CD4-positive, alpha-beta T cell treated with Interferon gamma for 1 hour (primary cell): ENCODE measurements around the gene METRNL.

Experiments
- DNase-seq: peaks from one replicate; pipeline ENCODE4 v3.0.0-alpha.2; 2020

Gene METRNL

GRCh38 chr17:83067718-83068261 lies 11.6 kb upstream of the METRNL start:
- DNase-seq = no peak

GRCh38 chr17:83068641-83069570 lies 10.5 kb upstream of the METRNL start:
- no peak for DNase-seq

DNA sequence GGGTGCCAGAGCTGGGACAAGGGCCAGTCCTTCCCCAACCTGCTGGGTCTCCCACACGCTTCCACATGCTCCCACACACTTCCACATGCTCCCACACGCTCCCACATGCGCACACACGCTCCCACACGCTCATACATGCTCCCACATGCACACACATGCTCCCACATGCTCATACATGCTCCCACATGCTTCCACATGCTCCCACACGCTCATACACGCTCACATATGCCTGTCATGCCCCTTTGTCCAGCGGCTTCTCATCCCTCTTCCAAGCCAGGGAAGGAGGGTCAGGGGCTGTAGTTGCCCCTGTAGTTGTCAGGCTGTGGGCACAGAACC lies 9.9 kb upstream of the METRNL start:
- DNase-seq = no peak

- no peak for DNase-seq
These were observed 9.3 kb upstream of the METRNL start for GRCh38 chr17:83069931-83070742.

- DNase-seq = no peak
These were observed 8.5 kb upstream of the METRNL start for GRCh38 chr17:83070800-83071341.

- DNase-seq = no peak
These were observed 8.0 kb upstream of the METRNL start for GRCh38 chr17:83071365-83071764.

- no peak for DNase-seq
These were observed 7.3 kb upstream of the METRNL start for GRCh38 chr17:83071966-83072562.

DNA sequence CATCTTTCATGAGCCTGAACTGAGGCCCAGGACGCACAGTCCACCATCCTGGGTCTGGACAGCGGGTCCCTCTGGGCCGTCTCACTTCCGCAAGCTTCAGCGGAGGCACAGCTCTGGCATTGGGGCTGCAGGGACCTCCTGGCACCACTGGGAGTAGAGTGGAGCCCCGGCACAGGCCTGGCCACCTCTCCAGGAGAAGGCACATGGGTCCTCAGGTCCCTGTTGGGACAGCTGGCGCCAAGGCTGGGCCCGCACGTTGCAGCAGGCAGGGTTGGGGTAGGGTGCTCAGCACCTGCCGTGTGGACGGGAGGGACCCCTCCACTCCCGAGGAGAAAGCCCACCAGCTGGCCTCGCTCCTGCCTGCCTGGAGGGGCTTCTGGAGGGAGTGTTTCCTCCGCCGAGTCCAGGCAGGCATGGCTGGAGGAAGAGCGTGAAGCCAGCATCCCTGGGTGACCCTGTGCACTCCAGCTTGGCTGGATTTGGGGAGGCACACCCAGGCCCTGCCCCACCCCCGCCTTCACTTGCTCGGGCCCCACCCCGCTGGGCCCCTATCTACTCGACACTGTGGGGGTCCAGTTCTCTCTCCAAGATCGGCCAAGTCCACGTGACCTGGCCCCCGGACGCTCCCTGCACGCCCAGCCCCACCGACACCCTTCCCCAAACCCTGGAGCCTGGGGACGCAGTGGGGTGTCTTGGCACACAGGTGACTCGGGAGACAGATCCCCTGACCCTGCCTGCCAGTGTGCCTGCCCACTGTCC lies 6.6 kb upstream of the METRNL start:
- no peak for DNase-seq

DNA sequence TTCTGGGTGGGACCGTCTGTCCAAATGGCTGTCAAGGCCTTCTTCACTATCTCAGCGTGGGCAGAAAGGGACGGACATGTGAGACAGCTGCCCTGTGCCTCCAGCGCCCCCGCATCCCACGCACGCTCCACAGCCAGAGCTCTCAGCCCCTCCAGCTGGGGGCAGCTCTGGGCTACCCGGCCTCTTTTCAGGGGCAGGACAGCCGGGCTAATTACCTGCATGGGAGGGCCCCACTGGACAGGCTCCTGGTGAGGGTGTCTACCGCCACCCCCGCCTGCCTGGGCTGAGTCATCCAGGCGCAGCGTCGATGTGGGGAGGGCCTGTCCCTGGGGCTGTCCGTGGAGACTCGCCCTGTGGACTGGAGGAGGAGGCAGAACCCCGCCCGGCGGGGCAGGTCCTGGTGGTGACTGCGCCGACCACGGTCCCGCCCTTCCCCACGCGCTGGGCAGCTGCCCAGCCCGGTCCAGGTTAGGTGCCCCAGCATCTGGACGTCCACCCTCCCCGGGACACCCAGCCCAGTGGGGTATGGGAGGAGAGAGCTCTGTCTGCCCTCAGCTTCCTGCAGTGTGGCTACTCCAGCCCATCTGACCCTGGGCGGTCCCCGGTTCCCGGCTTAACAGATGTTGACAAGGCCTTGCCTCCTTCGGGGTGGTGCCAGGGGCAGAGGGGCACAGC lies 5.9 kb upstream of the METRNL start:
- DNase-seq = peak; percentile 42

DNA sequence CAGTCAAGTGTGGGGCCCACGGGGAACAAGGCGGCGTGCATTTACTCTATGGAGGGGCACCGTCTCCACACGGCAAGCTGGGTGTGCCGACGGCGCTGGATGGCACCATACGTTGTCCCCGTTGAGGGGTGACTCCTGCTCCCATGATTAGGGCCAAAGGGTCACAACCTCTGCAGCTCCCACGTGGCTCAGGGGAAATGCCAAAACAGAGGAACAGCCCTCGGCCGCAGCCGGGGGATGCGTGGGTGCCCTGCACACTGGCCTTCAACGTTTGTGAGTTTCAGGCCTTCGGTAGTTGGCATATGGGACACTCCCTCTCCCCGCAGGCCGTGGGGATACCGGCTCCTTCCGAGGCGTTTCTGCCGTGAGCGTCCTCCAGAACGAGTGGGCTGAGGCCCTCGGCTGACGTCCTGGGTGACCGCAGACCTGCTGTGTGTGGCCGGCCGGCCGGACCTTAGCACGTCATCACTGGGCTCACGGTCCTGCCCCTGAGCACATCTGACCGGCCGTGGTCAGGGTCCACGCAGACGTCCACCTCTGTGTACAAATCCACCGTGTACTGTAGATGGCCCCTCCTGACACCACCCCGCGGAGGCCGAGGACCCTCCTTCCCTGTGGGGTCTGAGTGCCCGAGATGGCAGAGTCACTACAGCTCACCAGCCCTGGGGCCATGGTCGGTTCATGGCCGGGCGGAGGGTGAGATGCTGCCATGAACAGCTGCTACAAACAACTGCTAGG lies 4.8 kb upstream of the METRNL start:
- DNase-seq = no peak

DNA sequence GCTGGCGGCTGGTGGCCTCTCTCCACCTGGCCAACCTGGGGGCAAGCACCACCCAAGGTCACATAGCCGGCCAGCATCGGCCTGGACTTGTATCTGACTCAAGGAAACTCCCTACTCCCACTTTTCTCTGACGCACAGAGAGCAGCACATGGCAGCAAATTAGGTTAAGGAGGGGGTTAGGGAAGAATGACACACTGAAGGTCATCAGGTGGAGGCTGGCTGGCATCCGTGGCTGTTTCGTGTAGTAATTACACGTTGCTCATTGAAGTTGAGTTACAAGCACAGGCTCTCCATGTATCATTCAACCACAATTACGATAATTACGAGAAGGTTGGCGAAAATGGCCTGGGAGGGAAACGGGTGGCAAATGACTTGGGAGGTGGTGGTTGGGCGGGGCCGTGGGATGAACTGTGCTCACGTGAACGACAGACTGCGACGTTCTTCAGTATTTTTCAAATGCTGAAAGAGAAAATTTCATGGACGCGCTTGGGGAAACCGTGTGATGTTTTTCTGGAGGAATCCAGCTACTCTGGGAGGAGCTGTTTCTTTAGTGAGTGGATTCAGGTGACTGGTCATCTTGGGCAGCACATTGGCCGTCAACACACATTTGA lies 4.0 kb upstream of the METRNL start:
- no peak for DNase-seq

GRCh38 chr17:83076938-83077337 lies 2.5 kb upstream of the METRNL start:
- DNase-seq = no peak

- DNase-seq = no peak
These were observed 2.0 kb upstream of the METRNL start for GRCh38 chr17:83077411-83077810.

DNA sequence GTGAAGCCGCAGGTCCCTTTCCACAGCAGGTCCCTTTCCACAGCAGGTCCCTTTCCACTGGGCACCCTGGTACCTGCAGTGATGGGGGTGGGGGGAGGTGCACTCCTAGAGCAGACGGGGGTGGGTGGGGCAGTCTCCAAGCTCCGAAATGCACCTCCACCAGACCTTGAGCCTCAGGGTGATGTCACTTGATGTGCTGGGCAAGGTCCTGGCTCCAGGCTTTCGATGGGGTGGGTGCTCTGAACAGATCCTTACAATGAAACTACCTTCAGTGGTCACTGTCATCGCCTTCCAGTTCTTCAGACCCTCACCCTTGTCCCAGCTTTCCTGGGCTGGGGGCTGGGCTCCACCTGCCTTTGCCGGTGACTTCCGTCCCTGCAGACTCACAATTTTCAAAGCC lies 1.5 kb upstream of the METRNL start:
- DNase-seq = no peak

- no peak for DNase-seq
These were observed 744 bp upstream of the METRNL start for GRCh38 chr17:83078378-83079351.

DNA sequence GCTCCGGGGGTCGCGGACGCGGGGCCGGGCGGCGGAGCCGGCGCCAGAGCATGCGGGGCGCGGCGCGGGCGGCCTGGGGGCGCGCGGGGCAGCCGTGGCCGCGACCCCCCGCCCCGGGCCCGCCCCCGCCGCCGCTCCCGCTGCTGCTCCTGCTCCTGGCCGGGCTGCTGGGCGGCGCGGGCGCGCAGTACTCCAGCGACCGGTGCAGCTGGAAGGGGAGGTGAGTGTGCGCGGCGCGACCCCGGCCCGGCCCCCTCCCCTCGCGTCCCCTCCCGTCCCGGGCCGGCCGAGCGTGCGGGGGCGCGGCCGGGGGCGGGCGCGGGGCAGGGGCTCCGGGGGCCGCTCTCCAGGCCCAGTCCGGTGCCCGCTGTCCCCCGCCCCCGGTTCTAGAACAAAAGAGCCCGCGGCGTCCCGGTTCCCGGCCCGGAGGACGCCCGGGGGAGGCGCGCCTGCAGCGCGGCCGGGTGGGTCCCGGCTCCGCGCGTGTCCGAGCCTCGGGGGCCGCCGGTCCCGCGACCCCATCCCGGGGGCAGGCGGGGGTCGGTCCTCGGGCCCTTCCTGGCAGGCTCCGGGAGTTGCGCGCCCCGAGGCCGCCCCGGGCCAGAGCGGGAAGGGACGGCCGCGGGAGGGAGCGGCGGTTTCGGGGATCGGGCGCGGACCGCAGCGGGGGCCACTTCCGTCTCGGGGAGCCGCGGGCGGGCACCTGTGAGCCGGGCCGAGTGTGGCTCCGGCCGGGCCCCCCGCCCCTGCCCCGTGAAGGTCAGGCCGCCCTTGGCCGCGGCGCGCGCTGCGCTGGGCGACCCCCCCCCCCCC lies 563 bp downstream of the METRNL start:
- no peak for DNase-seq

- DNase-seq = no peak
These were observed 1.1 kb downstream of the METRNL start for GRCh38 chr17:83080579-83080857.

DNA sequence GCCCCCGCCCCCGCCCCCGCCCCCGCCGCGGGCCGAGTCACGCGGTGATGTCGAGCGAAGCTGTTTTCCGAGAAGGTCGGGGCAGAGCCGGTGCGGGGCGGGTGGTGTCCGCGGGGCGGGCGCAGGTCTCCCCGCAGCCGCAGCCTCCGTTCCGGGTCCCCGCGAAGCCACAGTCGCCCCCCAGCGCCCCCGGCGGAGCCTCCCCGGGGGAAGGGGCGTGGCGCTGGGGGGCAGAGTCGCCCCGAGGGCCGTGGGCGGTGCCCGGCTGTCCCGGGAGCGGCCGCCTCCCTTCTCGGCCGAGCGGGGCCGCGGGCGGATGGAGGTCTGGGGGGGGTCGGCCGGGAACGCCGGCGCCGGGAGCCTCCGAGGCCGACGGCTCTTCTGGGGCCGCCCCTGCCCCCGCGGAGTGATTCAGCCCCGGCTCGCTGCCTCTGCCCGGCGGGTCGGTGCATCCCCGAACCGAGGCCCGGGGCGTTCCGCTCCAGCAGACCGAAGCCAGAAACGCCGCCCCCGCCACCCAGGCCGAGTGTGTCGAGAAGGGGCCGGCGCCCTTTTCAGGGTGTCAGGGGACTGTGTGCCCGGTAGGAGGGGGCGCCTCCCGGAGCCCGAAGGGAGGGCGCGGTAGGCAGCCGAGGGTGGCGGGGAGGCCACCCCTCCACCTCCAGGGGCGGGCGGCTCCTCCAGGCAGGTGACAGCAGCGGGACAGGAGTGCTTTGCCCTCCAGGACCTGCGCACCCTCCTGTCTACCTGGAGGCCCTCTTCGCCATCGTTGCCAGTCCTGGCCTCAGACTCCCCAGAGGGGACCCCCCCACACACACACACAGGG lies 1.7 kb downstream of the METRNL start:
- peak; percentile 69 for DNase-seq
